ENCODE results near the gene BCAR1. TPM values are rescaled to one million over a fixed set of nuclear protein-coding genes. Genes with fewer than 3 reads are reported as not detected.
A peak's percentile ranks its signal among the peaks of the same experiment; 100 is the strongest.

Gene BCAR1
- total RNA-seq = 10 to 100 TPM; 30.1 to 98.0 (median 38.0) TPM

- DNase-seq (ENCODE audit: low spot score) = no peak
- TF ChIP-seq CTCF (IDR thresholded peaks at IDR 0.05) = no peak
- peak; percentile 73 for ATAC-seq (ENCODE audit: low FRiP score)
Observed at GRCh38 chr16:75251280-75252048, at the start of gene BCAR1. Gene BCAR1 (minus strand): TSS chr16:75251624. CDS start chr16:75251482, 142 bp downstream.

- ATAC-seq (ENCODE audit: low FRiP score) (no peak), DNase-seq (ENCODE audit: low spot score) (no peak)
- no peak for TF ChIP-seq CTCF (IDR thresholded peaks at IDR 0.05)
Observed at GRCh38 chr16:75298267-75298666, 46.8 kb upstream of the BCAR1 start.

- TF ChIP-seq CTCF (IDR thresholded peaks at IDR 0.05) = no peak
- no peak for DNase-seq (ENCODE audit: low spot score)
- no peak for ATAC-seq (ENCODE audit: low FRiP score)
Observed at GRCh38 chr16:75296606-75297005, 45.2 kb upstream of the BCAR1 start.

GRCh38 chr16:75294773-75295459 is 43.5 kb upstream of the BCAR1 start:
- ATAC-seq (ENCODE audit: low FRiP score) (no peak), DNase-seq (ENCODE audit: low spot score) (no peak)
- no peak for TF ChIP-seq CTCF (IDR thresholded peaks at IDR 0.05)

GRCh38 chr16:75293772-75294171 is 42.3 kb upstream of the BCAR1 start:
- no peak for DNase-seq (ENCODE audit: low spot score)
- TF ChIP-seq CTCF (IDR thresholded peaks at IDR 0.05) = no peak
- no peak for ATAC-seq (ENCODE audit: low FRiP score)

GRCh38 chr16:75293173-75293572 is 41.7 kb upstream of the BCAR1 start:
- ATAC-seq (ENCODE audit: low FRiP score) (no peak), DNase-seq (ENCODE audit: low spot score) (no peak)
- no peak for TF ChIP-seq CTCF (IDR thresholded peaks at IDR 0.05)

- no peak for TF ChIP-seq CTCF (IDR thresholded peaks at IDR 0.05)
- no peak for ATAC-seq (ENCODE audit: low FRiP score)
Observed at GRCh38 chr16:75292691-75293090, 41.3 kb upstream of the BCAR1 start.

More at GRCh38 chr16:75292691-75293090, 41.3 kb upstream of the BCAR1 start:
- no peak for DNase-seq (ENCODE audit: low spot score)

Measured in omental fat pad (tissue), 4 donors.